Measurements from ENCODE around the gene CHRNE.
A peak's percentile ranks its signal among the peaks of the same experiment; 100 is the strongest.

CHRNE gene

DNA sequence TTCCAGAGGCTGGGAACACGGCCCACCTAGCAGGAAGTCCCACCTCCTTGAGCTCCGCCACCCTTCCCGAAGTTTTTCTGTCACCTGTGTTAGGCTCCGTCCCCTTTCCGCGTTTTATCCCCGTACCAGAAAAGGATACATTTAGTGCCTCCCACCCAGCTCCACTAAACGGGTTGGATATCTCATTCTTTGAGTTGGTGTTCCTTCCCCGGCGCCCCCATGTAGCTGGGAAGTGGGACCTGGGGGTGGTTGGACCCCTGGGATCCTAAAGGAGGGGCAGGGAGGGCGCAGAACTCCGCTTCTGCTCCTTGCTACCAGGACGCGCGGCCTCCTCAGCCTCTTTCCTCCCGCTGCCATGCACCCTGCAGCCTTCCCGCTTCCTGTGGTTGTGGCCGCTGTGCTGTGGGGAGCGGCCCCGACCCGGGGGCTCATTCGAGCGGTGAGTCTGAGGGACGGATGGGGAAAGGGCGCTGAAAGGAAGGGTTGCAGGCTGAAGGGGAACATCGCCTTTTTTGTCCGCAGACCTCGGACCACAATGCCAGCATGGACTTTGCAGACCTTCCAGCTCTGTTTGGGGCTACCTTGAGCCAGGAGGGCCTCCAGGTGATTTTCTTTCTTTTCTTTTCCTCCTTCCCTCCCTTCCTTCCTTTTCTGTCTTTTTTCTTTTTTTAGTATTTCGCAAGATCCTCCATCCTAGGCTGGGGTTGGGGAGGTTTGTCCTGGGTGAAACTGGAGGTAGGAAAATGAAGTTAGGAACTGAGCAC lies 37.8 kb upstream of the CHRNE start:
- Histone ChIP-seq H3K4me3 (ENCODE audit: low read depth, low read length) (peak overlapping the region; percentile 91), H3K27ac (peak overlapping the region; percentile 91), H2AFZ (peak overlapping the region; percentile 81), H3K79me2 (peaks cover 20% of the 10 kb centered on the region), H3K4me2 (ENCODE audit: low read length) (peak overlapping the region; percentile 97), H3K27me3 (ENCODE audit: control insufficient read depth, insufficient read depth, low read length) (no peaks in the 10 kb centered on the region), H3K36me3 (ENCODE audit: control insufficient read depth, insufficient read depth, low read length) (no peaks in the 10 kb centered on the region), H3K9me3 (ENCODE audit: control insufficient read depth, low read length) (no peaks in the 10 kb centered on the region), H3K4me1 (peaks cover 22% of the 10 kb centered on the region), H3K9ac (peak overlapping the region; percentile 69)
- TF ChIP-seq, protein P1, sequence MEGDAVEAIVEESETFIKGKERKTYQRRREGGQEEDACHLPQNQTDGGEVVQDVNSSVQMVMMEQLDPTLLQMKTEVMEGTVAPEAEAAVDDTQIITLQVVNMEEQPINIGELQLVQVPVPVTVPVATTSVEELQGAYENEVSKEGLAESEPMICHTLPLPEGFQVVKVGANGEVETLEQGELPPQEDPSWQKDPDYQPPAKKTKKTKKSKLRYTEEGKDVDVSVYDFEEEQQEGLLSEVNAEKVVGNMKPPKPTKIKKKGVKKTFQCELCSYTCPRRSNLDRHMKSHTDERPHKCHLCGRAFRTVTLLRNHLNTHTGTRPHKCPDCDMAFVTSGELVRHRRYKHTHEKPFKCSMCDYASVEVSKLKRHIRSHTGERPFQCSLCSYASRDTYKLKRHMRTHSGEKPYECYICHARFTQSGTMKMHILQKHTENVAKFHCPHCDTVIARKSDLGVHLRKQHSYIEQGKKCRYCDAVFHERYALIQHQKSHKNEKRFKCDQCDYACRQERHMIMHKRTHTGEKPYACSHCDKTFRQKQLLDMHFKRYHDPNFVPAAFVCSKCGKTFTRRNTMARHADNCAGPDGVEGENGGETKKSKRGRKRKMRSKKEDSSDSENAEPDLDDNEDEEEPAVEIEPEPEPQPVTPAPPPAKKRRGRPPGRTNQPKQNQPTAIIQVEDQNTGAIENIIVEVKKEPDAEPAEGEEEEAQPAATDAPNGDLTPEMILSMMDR (IDR thresholded peaks at IDR 0.05), result no peak

DNA sequence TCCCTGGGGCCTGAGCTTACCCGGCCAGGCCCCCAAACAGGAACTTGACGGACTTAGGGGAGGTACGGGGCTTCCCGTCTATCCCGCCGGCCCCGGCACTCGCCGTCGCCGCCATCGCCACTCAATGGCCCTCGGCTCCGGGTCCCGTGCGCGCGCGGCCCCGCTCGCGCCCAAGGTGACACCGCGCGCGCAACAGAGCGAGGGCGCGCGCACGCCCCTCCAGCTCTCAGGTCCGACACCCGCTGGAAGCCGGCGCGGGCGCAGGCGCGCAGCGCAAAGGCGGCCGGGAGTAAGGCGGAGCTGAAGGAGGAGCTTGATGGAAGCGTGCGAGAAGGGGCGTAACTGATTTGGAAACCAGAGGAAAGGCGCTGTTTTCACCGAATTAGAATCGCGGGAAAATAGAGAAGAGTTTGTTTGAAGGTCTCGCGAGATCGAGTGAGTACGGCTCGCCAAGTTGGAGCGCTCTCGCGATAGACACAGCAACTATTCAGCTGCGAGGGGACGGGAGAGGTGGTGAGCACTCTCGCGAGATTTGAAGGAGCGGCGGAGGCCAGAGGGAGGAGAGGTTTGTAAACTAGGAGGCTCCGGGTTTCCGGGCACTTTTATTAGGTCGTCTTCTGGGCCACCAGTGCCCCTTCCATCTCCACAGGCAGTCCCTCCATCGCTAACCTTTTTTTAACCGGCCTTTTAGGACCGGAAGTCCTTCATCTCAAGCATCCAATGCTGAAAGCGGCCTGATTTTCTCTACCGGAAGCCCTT lies 37.1 kb upstream of the CHRNE start, which contains the start of the genes RNF167 and SLC25A11:
Gene RNF167 (plus strand): TSS at position 473 of the 759 bp plus-strand sequence. CDS start 642 bp downstream, outside the sequence.
Gene SLC25A11 (minus strand): TSS at position 251 of the 759 bp plus-strand sequence. CDS start 136 bp downstream, at position 115.
- peak within 1 kb of the TSS; percentile 69 for H3K9ac ChIP-seq
- H3K79me2 ChIP-seq, result peaks cover 20% of the 10 kb centered on the region
- no peaks in the 10 kb centered on the region for H3K36me3 ChIP-seq (ENCODE audit: control insufficient read depth, insufficient read depth, low read length)
- peak within 1 kb of the TSS; percentile 91 for H3K27ac ChIP-seq
- H3K4me3 ChIP-seq (ENCODE audit: low read depth, low read length), result peak within 1 kb of the TSS; percentile 91
- H3K4me1 ChIP-seq, result peaks cover 18% of the 10 kb centered on the region
- peak within 1 kb of the TSS; percentile 97 for H3K4me2 ChIP-seq (ENCODE audit: low read length)
- peak within 1 kb of the TSS; percentile 81 for H2AFZ ChIP-seq
- H3K27me3 ChIP-seq (ENCODE audit: control insufficient read depth, insufficient read depth, low read length), result no peaks in the 10 kb centered on the region
- no peaks in the 10 kb centered on the region for H3K9me3 ChIP-seq (ENCODE audit: control insufficient read depth, low read length)
- TF ChIP-seq, protein P1 (IDR thresholded peaks at IDR 0.05), result no peak

DNA sequence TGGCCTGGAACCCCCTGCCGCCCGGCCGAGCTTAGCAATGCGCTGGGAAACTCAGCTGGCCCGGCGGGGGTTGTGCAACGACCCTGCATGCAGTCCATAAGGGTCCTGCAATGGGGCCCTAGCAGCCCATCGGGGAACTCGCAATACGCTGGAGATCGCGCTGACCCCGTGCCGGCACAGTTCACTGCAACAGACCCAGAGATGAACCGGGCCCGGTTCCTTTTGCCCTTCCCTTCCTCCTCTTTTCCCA lies 36.6 kb upstream of the CHRNE start:
- Histone ChIP-seq H3K9ac (peak overlapping the region; percentile 39), H3K9me3 (ENCODE audit: control insufficient read depth, low read length) (no peaks in the 10 kb centered on the region), H3K4me2 (ENCODE audit: low read length) (peak overlapping the region; percentile 97), H3K4me3 (ENCODE audit: low read depth, low read length) (peak overlapping the region; percentile 91), H3K27me3 (ENCODE audit: control insufficient read depth, insufficient read depth, low read length) (no peaks in the 10 kb centered on the region), H3K27ac (peak overlapping the region; percentile 91), H3K79me2 (peaks cover 20% of the 10 kb centered on the region), H3K4me1 (peaks cover 17% of the 10 kb centered on the region), H2AFZ (peak overlapping the region; percentile 81), H3K36me3 (ENCODE audit: control insufficient read depth, insufficient read depth, low read length) (no peaks in the 10 kb centered on the region)
- TF ChIP-seq, protein P1 (IDR thresholded peaks at IDR 0.05), result no peak

DNA sequence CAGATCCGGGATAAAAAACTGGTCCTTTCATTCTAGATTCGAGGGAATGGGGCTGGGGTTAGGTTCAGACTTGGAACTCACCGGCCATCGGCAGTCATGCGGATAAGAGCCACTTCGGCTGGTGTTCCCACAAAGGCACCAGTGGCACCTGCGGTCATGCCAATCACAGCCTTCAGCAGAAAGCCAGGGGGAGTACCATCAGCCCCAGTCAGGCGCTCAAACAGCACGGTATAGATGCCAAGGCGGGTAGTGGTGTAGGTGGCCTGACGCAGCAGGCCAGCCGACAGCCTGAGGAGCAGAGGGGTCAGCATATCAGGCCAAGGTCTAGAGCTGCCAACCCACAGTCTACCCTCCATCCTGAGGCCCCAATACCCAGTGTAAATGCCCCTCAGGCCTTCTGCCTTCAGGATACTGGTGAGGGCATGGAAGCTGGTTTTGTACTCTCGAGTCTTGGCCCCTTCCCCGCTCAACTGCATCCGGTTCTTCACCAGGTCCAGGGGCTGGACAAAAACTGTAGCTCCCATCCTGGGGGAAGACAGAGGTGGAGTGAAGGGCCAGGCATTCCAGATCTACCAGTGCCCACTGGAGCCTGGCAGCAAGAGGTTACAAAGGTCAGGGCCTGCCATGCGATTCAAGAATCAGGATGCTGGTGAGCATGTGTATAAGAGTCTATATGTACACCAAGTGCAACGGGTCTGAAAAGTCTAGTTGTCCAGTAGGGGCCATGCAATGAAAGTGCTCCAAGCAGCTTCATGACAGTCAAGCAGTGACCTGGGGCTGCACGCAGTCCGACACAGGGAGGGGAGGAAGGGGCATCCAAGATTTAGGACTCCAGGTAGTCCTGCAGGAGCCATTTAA lies 36.0 kb upstream of the CHRNE start:
- Histone ChIP-seq H3K9ac (peak overlapping the region; percentile 39), H2AFZ (peak overlapping the region; percentile 81), H3K9me3 (ENCODE audit: control insufficient read depth, low read length) (no peaks in the 10 kb centered on the region), H3K36me3 (ENCODE audit: control insufficient read depth, insufficient read depth, low read length) (no peaks in the 10 kb centered on the region), H3K27me3 (ENCODE audit: control insufficient read depth, insufficient read depth, low read length) (no peaks in the 10 kb centered on the region), H3K4me2 (ENCODE audit: low read length) (peak overlapping the region; percentile 97), H3K27ac (peak overlapping the region; percentile 91), H3K79me2 (peaks cover 20% of the 10 kb centered on the region), H3K4me1 (peaks cover 17% of the 10 kb centered on the region), H3K4me3 (ENCODE audit: low read depth, low read length) (peak overlapping the region; percentile 91)
- TF ChIP-seq, protein P1 (IDR thresholded peaks at IDR 0.05), result no peak

Measured in parathyroid adenoma (tissue), 2 donors.